Measurements from ENCODE around the gene SMARCAD1. TPM values are rescaled to one million over a fixed set of nuclear protein-coding genes. Genes with fewer than 3 reads are reported as not detected.

SMARCAD1 gene
- total and polyA plus RNA-seq, 2 of the 8 experiments (the other 6 are each of a cell fraction or from before 2014, with no cell fraction given) = 24.1 to 59.4 TPM

- TF ChIP-seq RFX5 (IDR thresholded peaks at IDR 0.05; ENCODE audit: borderline replicate concordance, low read depth, low read length) (no peak), CEBPB (IDR thresholded peaks at IDR 0.05; ENCODE audit: low read depth, low read length) (no peak), CBX5 (IDR thresholded peaks at IDR 0.05; ENCODE audit: low read depth, low read length) (no peak), JUN (IDR thresholded peaks at IDR 0.05; ENCODE audit: low read depth, low read length) (no peak), EZH2 (IDR thresholded peaks at IDR 0.05; ENCODE audit: low read depth, low read length, severe bottlenecking) (no peak), NRF1 (IDR thresholded peaks at IDR 0.05; ENCODE audit: low read depth, low read length) (no peak)
Measured at GRCh38 chr4:94334476-94334875, 126.8 kb downstream of the SMARCAD1 start (continued).

Data from H1 (cell line).